HepG2 (cell line): ENCODE measurements around the gene FGA. TPM values are rescaled to one million over a fixed set of nuclear protein-coding genes. Genes with fewer than 3 reads are reported as not detected.
A peak's percentile ranks its signal among the peaks of the same experiment; 100 is the strongest.

Experiments used
- ATAC-seq: fragments of 200-7000 bp; cut with Tn5 transposase; 3 replicates; pipeline ENCODE4 v1.9.1; 2020; ENCODE audit warnings: mild to moderate bottlenecking, moderate library complexity
- BruUV-seq: library from RNA; stranded (reverse); fragments of 400-500 nt; replicated peaks from 2 replicates; lab custom pipeline; 2021; lab: Mats Ljungman, UMichigan
- CTCF ChIA-PET: fragments of 300-600 bp; formaldehyde crosslinking; extraction: SDS; loops from one replicate; lab custom pipeline; 2021; ENCODE audit warnings: low total read pairs, inconsistent platforms, low intra/inter-chr PET ratio; lab: Yijun Ruan, JAX
- POLR2A ChIA-PET: fragments of 350-600 bp; sonication (Branson Sonifier 250); formaldehyde crosslinking; loops from one replicate; lab custom pipeline; 2020; ENCODE audit warnings: antibody characterized with exemption, inconsistent platforms; lab: Yijun Ruan, JAX
- DNase-seq: peaks from one replicate; pipeline ENCODE4 v3.0.0-alpha.2; 2015; ENCODE audit warnings: low spot score
- FAIRE-seq: peaks from 3 replicates; lab custom pipeline; 2011; peaks lifted over from hg19 to GRCh38; lab: Jason Lieb, UNC
- H2AFZ ChIP-seq: one replicate; pipeline ENCODE4 v1.6.1; 2011; ENCODE audit warnings: low read length, inconsistent platforms
- H3K27ac ChIP-seq: fragments of 300-600 bp; 3 replicates; pipeline ENCODE4 v1.8.0; 2011; ENCODE audit warnings: mixed run types, mild to moderate bottlenecking, mixed read lengths, low read length, inconsistent platforms; ENCODE audit not compliant: insufficient read depth; ENCODE audit errors: extremely low read length
- H3K27me3 ChIP-seq, 2 experiments: fragments of 200-600 bp in 1 of 2; 2 replicates in 1 of 2; 3 replicates in 1 of 2; pipeline versions ENCODE4 v1.6.0 to v1.8.0; 2011; ENCODE audit warnings: low read length in 2 of 2, mild to moderate bottlenecking in 2 of 2, moderate library complexity in 2 of 2, inconsistent platforms in 1 of 2; ENCODE audit not compliant: insufficient read depth in 2 of 2, control insufficient read depth in 1 of 2
- H3K36me3 ChIP-seq, 2 experiments: fragments of 200-600 bp in 1 of 2; replicated peaks in 1 of 2; 2 replicates in 1 of 2; 3 replicates in 1 of 2; pipeline versions ENCODE4 v1.5.1 to v1.8.0; 2011; ENCODE audit warnings: low read length in 2 of 2, inconsistent platforms in 1 of 2; ENCODE audit not compliant: insufficient read depth in 2 of 2, control insufficient read depth in 1 of 2
- H3K4me1 ChIP-seq: 2 replicates; pipeline ENCODE4 v1.5.1; 2012; ENCODE audit warnings: low read length, inconsistent platforms; ENCODE audit not compliant: insufficient read depth
- H3K4me2 ChIP-seq: 2 replicates; pipeline ENCODE4 v1.6.0; 2011; ENCODE audit warnings: low read depth, low read length, inconsistent platforms
- H3K4me3 ChIP-seq, 3 experiments: fragments of 200-600 bp in 1 of 3; sonication (generic), shearing (Covaris generic) in 1 of 3; replicated peaks in 1 of 3; 2 replicates each; pipeline ENCODE4 v1.5.1; 2011 to 2016; ENCODE audit warnings: low read length in 3 of 3, inconsistent platforms in 2 of 3, low read depth in 2 of 3, mild to moderate bottlenecking in 2 of 3, control low read depth in 1 of 3, mixed read lengths in 1 of 3; ENCODE audit not compliant: insufficient read depth in 1 of 3
- H3K79me2 ChIP-seq: one replicate; pipeline ENCODE4 v1.6.1; 2011; ENCODE audit warnings: low read length, inconsistent platforms; ENCODE audit not compliant: insufficient read depth
- H3K9ac ChIP-seq: 2 replicates; pipeline ENCODE4 v1.6.0; 2011; ENCODE audit warnings: mild to moderate bottlenecking, low read depth, low read length, inconsistent platforms; ENCODE audit not compliant: insufficient read depth
- H3K9me3 ChIP-seq: 2 replicates; pipeline ENCODE4 v1.5.1; 2012; ENCODE audit warnings: mild to moderate bottlenecking, low read length
- H4K20me1 ChIP-seq: 2 replicates; pipeline ENCODE4 v1.6.0; 2011; ENCODE audit warnings: inconsistent platforms, mild to moderate bottlenecking, low read length, moderate library complexity; ENCODE audit not compliant: insufficient read depth
- AGO1 ChIP-seq: fragments of 200-400 bp; formaldehyde crosslinking; IDR thresholded peaks from 2 replicates; pipeline ENCODE4 v1.6.1; 2017; ENCODE audit warnings: mild to moderate bottlenecking, low read depth, low read length, moderate library complexity; ENCODE audit not compliant: poor library complexity, severe bottlenecking
- ATF4 ChIP-seq, 2 experiments: fragments of 450-650 bp in 1 of 2; sonication (generic) in 1 of 2; formaldehyde crosslinking; IDR thresholded peaks; 2 replicates each; pipeline versions ENCODE4 v1.5.0 to v1.8.0; 2020 to 2022; ENCODE audit warnings: mild to moderate bottlenecking in 1 of 2, missing genetic modification reagents in 1 of 2
- ELF4 ChIP-seq: sonication (generic); formaldehyde crosslinking; IDR thresholded peaks from 2 replicates; pipeline ENCODE4 v1.5.0; 2020; ENCODE audit warnings: missing genetic modification reagents, mild to moderate bottlenecking, moderate library complexity, borderline replicate concordance
- MTERF4 ChIP-seq: sonication (generic); formaldehyde crosslinking; IDR thresholded peaks from 2 replicates; pipeline ENCODE4 v1.8.0; 2023; ENCODE audit warnings: mild to moderate bottlenecking, missing genetic modification reagents
- RAD51 ChIP-seq: fragments of 450-650 bp; IDR thresholded peaks from 2 replicates; pipeline ENCODE4 v1.6.1; 2016; ENCODE audit warnings: borderline replicate concordance
- SSRP1 ChIP-seq: IDR thresholded peaks from 2 replicates; pipeline ENCODE4 v1.6.1; 2016; ENCODE audit warnings: control low read depth
- ZBTB25 ChIP-seq: IDR thresholded peaks from 2 replicates; pipeline ENCODE4 v1.6.1; 2018; ENCODE audit warnings: missing genetic modification reagents
- ZNF605 ChIP-seq: sonication (generic); formaldehyde crosslinking; IDR thresholded peaks from 2 replicates; pipeline ENCODE4 v1.8.0; 2022; ENCODE audit warnings: mild to moderate bottlenecking, missing genetic modification reagents
- ZNF770 ChIP-seq: sonication (generic); formaldehyde crosslinking; IDR thresholded peaks from 2 replicates; pipeline ENCODE4 v1.5.0; 2020; ENCODE audit warnings: mild to moderate bottlenecking, missing genetic modification reagents
- WGBS: methylation state at CpG from one replicate; pipeline ENCODE4 v1.1.6; 2017; ENCODE audit warnings: low lambda C conversion rate; 5-methylcytosine and 5-hydroxymethylcytosine counted together
- in situ Hi-C: cut with HindIII; loops from 2 replicates; pipeline ENCODE4 v1.10.0; 2017; ENCODE audit warnings: low pct_unique_long_range_greater_than_20kb; ENCODE audit not compliant: extremely low pct_ligation_motif_present
- intact Hi-C: fragments of 100-400 bp; cut with micrococcal nuclease; formaldehyde crosslinking; loops from one replicate; pipeline ENCODE4 v1.10.0; 2022; ENCODE audit not compliant: unreplicated experiment
- polyA plus RNA-seq, 8 experiments: library from polyadenylated mRNA; depleted of rRNA in 3 of 8; stranded (reverse) in 7 of 8; unstranded in 1 of 8; fragments of >200 nt; fragmentation: Illumina TruSeq in 4 of 8; extraction: Trizol in 4 of 8; gene quantifications; 2 replicates each; pipeline versions ENCODE4 v1.2.1 to v1.2.3, GENCODE V29; 2011 to 2016; ENCODE audit warnings: low read depth in 4 of 8, missing spikeins in 1 of 8, mixed read lengths in 1 of 8; ENCODE audit not compliant: insufficient read depth in 1 of 8
- total RNA-seq, 5 experiments: library from RNA; depleted of rRNA; stranded (reverse); fragments of >200 nt; fragmentation: Illumina TruSeq; extraction: Trizol; gene quantifications; 2 replicates each; pipeline ENCODE4 v1.2.3, GENCODE V29; 2016; ENCODE audit warnings: low read depth in 1 of 5

The FGA gene
- total and polyA plus RNA-seq, 2 of the 13 experiments (the other 11 are each of a cell fraction or from before 2014, with no cell fraction given): 640 to 1,523 TPM

GRCh38 chr4:154616287-154616686, 25.7 kb upstream of the FGA start:
- BruUV-seq: no TSS peak
- H3K4me1 ChIP-seq: peaks cover 68% of the 10 kb centered on the region
- intact Hi-C loops: no loop called here
- CTCF ChIA-PET: no interaction called here
- H2AFZ ChIP-seq: no peak overlapping the region
- FAIRE-seq (no peak), ATAC-seq (no peak), DNase-seq (no peak)
- no peaks in the 10 kb centered on the region for H4K20me1 ChIP-seq
- POLR2A ChIA-PET: interaction anchor here (0.7 to 3.5 kb wide), 5 partner anchors 13 to 57 kb away, joined by 3 to 34 read pairs (median 18); partner anchors contain the start of genes FGA and FGB
- H3K4me2 ChIP-seq: no peak overlapping the region; the same call in 1 of the 2 replicates
- 94% methylated on average over 4 of the region's 4 CpGs for WGBS
- no peak overlapping the region for H3K9ac ChIP-seq
- no peak overlapping the region; a peak in 1 of 6 replicates for H3K4me3 ChIP-seq
- in situ Hi-C loops: loop anchor here (5.0 kb wide), 1 partner anchor 59 kb away; no protein-coding TSS in a partner anchor
- no peaks in the 10 kb centered on the region for H3K27me3 ChIP-seq
- H3K36me3 ChIP-seq: no peaks in the 10 kb centered on the region
- no peak overlapping the region for H3K27ac ChIP-seq
- TF ChIP-seq ZNF770: peak; percentile 52; the same call in 1 of the 2 replicates
- no peak for TF ChIP-seq ZBTB25 (CRISPR knock-in tag)
- H3K9me3 ChIP-seq: no peaks in the 10 kb centered on the region
- H3K79me2 ChIP-seq: peaks cover 11% of the 10 kb centered on the region

- no TSS peak for BruUV-seq
- Histone ChIP-seq H3K4me1 (peaks cover 66% of the 10 kb centered on the region), H3K9ac (no peak overlapping the region), H3K36me3 (no peaks in the 10 kb centered on the region), H3K9me3 (no peaks in the 10 kb centered on the region), H3K27me3 (no peaks in the 10 kb centered on the region), H3K79me2 (peaks cover 22% of the 10 kb centered on the region), H2AFZ (no peak overlapping the region), H3K4me2 (no peak overlapping the region), H3K27ac (no peak overlapping the region), H3K4me3 (no peak overlapping the region), H4K20me1 (no peaks in the 10 kb centered on the region)
- FAIRE-seq (no peak), ATAC-seq (no peak), DNase-seq (no peak)
- CTCF ChIA-PET: no interaction called here
- POLR2A ChIA-PET: interaction anchor here (0.7 to 15.2 kb wide), 3 partner anchors 17 to 55 kb away, joined by 3 to 468 read pairs (median 3); partner anchors contain the start of gene FGA
- intact Hi-C loops: no loop called here
- in situ Hi-C loops: loop anchor here (5.0 kb wide), 1 partner anchor 58 kb away; no protein-coding TSS in a partner anchor
- WGBS: 92% methylated on average over 1 of the region's 1 CpG
- TF ChIP-seq RAD51: no peak
- no peak for TF ChIP-seq ELF4 (CRISPR knock-in tag)
- TF ChIP-seq MTERF4 (CRISPR knock-in tag): no peak
- TF ChIP-seq SSRP1 (CRISPR knock-in tag): no peak
- TF ChIP-seq AGO1: no peak
- TF ChIP-seq ZNF605: no peak
- TF ChIP-seq ATF4 (CRISPR knock-in tag; IDR thresholded peaks at IDR 0.05): no peak
Measured at GRCh38 chr4:154615211-154615610, 24.7 kb upstream of the FGA start.
